Trophoblast cell (in vitro differentiated cells and primary cell): ENCODE data around the gene SLPI.

Source experiments
- DNase-seq, 2 donors: peaks; one replicate each; pipeline ENCODE4 v3.0.0-alpha.2; 2016
- H2AFZ ChIP-seq: 2 replicates; pipeline ENCODE4 v1.6.1; 2013; ENCODE audit warnings: low read length, moderate library complexity, mild to moderate bottlenecking; ENCODE audit not compliant: insufficient read depth, poor library complexity
- H2AK5ac ChIP-seq: 2 replicates; pipeline ENCODE4 v1.6.1; 2013; ENCODE audit warnings: mild to moderate bottlenecking, low read length
- H2BK120ac ChIP-seq: 2 replicates; pipeline ENCODE4 v1.6.1; 2013; ENCODE audit warnings: low read length, mild to moderate bottlenecking, moderate library complexity; ENCODE audit not compliant: insufficient read depth, poor library complexity
- H2BK12ac ChIP-seq: 2 replicates; pipeline ENCODE4 v1.6.1; 2013; ENCODE audit warnings: mild to moderate bottlenecking, low read length, moderate library complexity
- H2BK5ac ChIP-seq: 2 replicates; pipeline ENCODE4 v1.6.1; 2013; ENCODE audit warnings: low read length, low read depth, moderate library complexity, mild to moderate bottlenecking; ENCODE audit not compliant: poor library complexity
- H3K14ac ChIP-seq: 2 replicates; pipeline ENCODE4 v1.6.1; 2013; ENCODE audit warnings: mild to moderate bottlenecking, low read length
- H3K18ac ChIP-seq: 2 replicates; pipeline ENCODE4 v1.6.1; 2013; ENCODE audit warnings: mild to moderate bottlenecking, low read length
- H3K23ac ChIP-seq: 2 replicates; pipeline ENCODE4 v1.6.1; 2013; ENCODE audit warnings: low read length
- H3K27ac ChIP-seq: 2 replicates; pipeline ENCODE4 v1.5.1; 2013; ENCODE audit warnings: low read depth, mild to moderate bottlenecking, inconsistent platforms, low read length, moderate library complexity
- H3K27me3 ChIP-seq: 2 replicates; pipeline ENCODE4 v1.6.1; 2013; ENCODE audit warnings: inconsistent platforms, mild to moderate bottlenecking, low read length, moderate library complexity; ENCODE audit not compliant: insufficient read depth
- H3K36me3 ChIP-seq, 2 experiments: 1 replicate in 1 of 2; 2 replicates in 1 of 2; pipeline ENCODE4 v1.6.1; 2013; ENCODE audit warnings: low read length in 2 of 2, mild to moderate bottlenecking in 2 of 2, moderate library complexity in 1 of 2; ENCODE audit not compliant: insufficient read depth in 2 of 2, control insufficient read depth in 1 of 2
- H3K4ac ChIP-seq: 2 replicates; pipeline ENCODE4 v1.6.1; 2013; ENCODE audit warnings: low read depth, mild to moderate bottlenecking, low read length, moderate library complexity
- H3K4me1 ChIP-seq, 2 experiments: 1 replicate in 1 of 2; 2 replicates in 1 of 2; pipeline ENCODE4 v1.6.1; 2013; ENCODE audit warnings: low read length in 2 of 2, mild to moderate bottlenecking in 2 of 2, moderate library complexity in 1 of 2; ENCODE audit not compliant: insufficient read depth in 2 of 2, control insufficient read depth in 1 of 2
- H3K4me2 ChIP-seq: 2 replicates; pipeline ENCODE4 v1.6.1; 2013; ENCODE audit warnings: inconsistent platforms, mild to moderate bottlenecking, low read length, moderate library complexity
- H3K4me3 ChIP-seq: 2 replicates; pipeline ENCODE4 v1.5.1; 2013; ENCODE audit warnings: mild to moderate bottlenecking, low read depth, low read length, inconsistent platforms
- H3K79me1 ChIP-seq: one replicate; pipeline ENCODE4 v1.6.1; 2013; ENCODE audit warnings: low read length
- H3K79me2 ChIP-seq: 2 replicates; pipeline ENCODE4 v1.6.1; 2013; ENCODE audit warnings: low read length, mild to moderate bottlenecking; ENCODE audit not compliant: control insufficient read depth, insufficient read depth, poor library complexity
- H3K9ac ChIP-seq: 2 replicates; pipeline ENCODE4 v1.6.1; 2013; ENCODE audit warnings: mild to moderate bottlenecking, low read length
- H3K9me3 ChIP-seq: 2 replicates; pipeline ENCODE4 v1.6.1; 2013; ENCODE audit warnings: low read depth, mild to moderate bottlenecking, control low read depth, inconsistent platforms, low read length; ENCODE audit not compliant: insufficient read depth
- H4K12ac ChIP-seq: 2 replicates; pipeline ENCODE4 v1.6.1; 2013; ENCODE audit warnings: low read depth, mild to moderate bottlenecking, low read length, moderate library complexity
- H4K8ac ChIP-seq: 2 replicates; pipeline ENCODE4 v1.6.1; 2013; ENCODE audit warnings: low read depth, mild to moderate bottlenecking, low read length, moderate library complexity
- H4K91ac ChIP-seq: one replicate; pipeline ENCODE4 v1.6.1; 2013; ENCODE audit warnings: low read depth, mild to moderate bottlenecking, low read length, moderate library complexity
- whole genome bisulfite sequencing: extraction: QIAGEN DNeasy Blood & Tissue Kit; methylation state at CpG from one replicate; pipeline ENCODE4 v1.1.7; 2013; ENCODE audit warnings: missing lambda C conversion rate; ENCODE audit not compliant: insufficient read length, insufficient coverage; ENCODE audit errors: extremely low coverage; 5-methylcytosine and 5-hydroxymethylcytosine counted together

SLPI gene

DNA sequence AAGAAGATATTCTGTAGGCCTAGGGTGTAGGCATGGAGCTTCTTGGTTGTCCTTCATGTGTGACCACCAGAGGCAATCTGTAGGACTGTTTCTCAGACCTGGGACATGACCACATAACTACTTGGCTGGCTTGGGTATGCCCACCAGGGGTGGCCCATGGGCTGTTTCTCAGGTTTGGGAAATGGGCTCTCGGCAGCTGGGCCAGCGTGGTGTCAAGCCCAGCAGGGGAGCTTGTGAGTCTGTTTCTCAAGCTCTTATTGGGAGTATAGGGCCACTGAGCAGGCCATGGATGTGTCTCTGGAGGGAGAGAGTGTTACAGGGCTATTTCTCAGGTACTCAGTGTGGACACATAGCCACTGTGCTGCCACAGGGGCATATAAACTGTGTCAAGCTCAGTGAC, 35.7 kb downstream of the SLPI start:
- Histone ChIP-seq H4K91ac (no peak overlapping the region), H3K36me3 (no peaks in the 10 kb centered on the region), H4K12ac (no peak overlapping the region), H2BK5ac (no peak overlapping the region), H3K27ac (no peak overlapping the region), H3K4me1 (no peaks in the 10 kb centered on the region), H3K4me2 (no peak overlapping the region), H3K4ac (no peak overlapping the region), H4K8ac (no peak overlapping the region), H3K4me3 (no peak overlapping the region), H3K18ac (no peak overlapping the region), H3K79me2 (no peaks in the 10 kb centered on the region), H2AFZ (no peak overlapping the region), H3K9me3 (no peaks in the 10 kb centered on the region), H3K14ac (no peak overlapping the region), H2BK12ac (no peak overlapping the region), H3K9ac (no peak overlapping the region), H2AK5ac (no peak overlapping the region), H2BK120ac (no peak overlapping the region), H3K27me3 (no peaks in the 10 kb centered on the region), H3K23ac (peak overlapping the region; percentile 88), H3K79me1 (no peaks in the 10 kb centered on the region)
- DNase-seq = no peak
- WGBS = no CpG with 5 or more reads among the region's 2 CpGs

- Histone ChIP-seq H4K91ac (no peak overlapping the region), H3K27me3 (no peaks in the 10 kb centered on the region), H3K79me1 (no peaks in the 10 kb centered on the region), H3K4ac (no peak overlapping the region), H3K4me1 (no peaks in the 10 kb centered on the region), H3K27ac (no peak overlapping the region), H3K9ac (no peak overlapping the region), H2BK5ac (no peak overlapping the region), H3K9me3 (no peaks in the 10 kb centered on the region), H2BK12ac (no peak overlapping the region), H4K8ac (no peak overlapping the region), H3K23ac (no peak overlapping the region), H3K36me3 (no peaks in the 10 kb centered on the region), H2BK120ac (no peak overlapping the region), H3K18ac (no peak overlapping the region), H2AK5ac (no peak overlapping the region), H4K12ac (no peak overlapping the region), H3K14ac (no peak overlapping the region), H3K79me2 (no peaks in the 10 kb centered on the region), H3K4me2 (no peak overlapping the region), H2AFZ (no peak overlapping the region), H3K4me3 (peak overlapping the region; percentile 8)
- WGBS = no CpG with 5 or more reads among the region's 4 CpGs
- DNase-seq = no peak
These were observed 36.2 kb downstream of the SLPI start for GRCh38 chr20:45218124-45218523.

- Histone ChIP-seq H3K4me2 (no peak overlapping the region), H3K4ac (no peak overlapping the region), H2AK5ac (no peak overlapping the region), H3K9me3 (no peaks in the 10 kb centered on the region), H2BK120ac (no peak overlapping the region), H4K12ac (no peak overlapping the region), H3K14ac (no peak overlapping the region), H2BK12ac (no peak overlapping the region), H4K8ac (no peak overlapping the region), H2BK5ac (no peak overlapping the region), H3K79me1 (no peaks in the 10 kb centered on the region), H3K36me3 (no peaks in the 10 kb centered on the region), H3K27ac (no peak overlapping the region), H3K9ac (no peak overlapping the region), H3K27me3 (no peaks in the 10 kb centered on the region), H3K4me1 (no peaks in the 10 kb centered on the region), H3K18ac (no peak overlapping the region), H2AFZ (no peak overlapping the region), H3K23ac (no peak overlapping the region), H3K79me2 (no peaks in the 10 kb centered on the region), H3K4me3 (no peak overlapping the region), H4K91ac (no peak overlapping the region)
- WGBS = no CpG with 5 or more reads among the region's 3 CpGs
- DNase-seq = no peak
These were observed 41.5 kb downstream of the SLPI start for GRCh38 chr20:45212836-45213235.

DNA sequence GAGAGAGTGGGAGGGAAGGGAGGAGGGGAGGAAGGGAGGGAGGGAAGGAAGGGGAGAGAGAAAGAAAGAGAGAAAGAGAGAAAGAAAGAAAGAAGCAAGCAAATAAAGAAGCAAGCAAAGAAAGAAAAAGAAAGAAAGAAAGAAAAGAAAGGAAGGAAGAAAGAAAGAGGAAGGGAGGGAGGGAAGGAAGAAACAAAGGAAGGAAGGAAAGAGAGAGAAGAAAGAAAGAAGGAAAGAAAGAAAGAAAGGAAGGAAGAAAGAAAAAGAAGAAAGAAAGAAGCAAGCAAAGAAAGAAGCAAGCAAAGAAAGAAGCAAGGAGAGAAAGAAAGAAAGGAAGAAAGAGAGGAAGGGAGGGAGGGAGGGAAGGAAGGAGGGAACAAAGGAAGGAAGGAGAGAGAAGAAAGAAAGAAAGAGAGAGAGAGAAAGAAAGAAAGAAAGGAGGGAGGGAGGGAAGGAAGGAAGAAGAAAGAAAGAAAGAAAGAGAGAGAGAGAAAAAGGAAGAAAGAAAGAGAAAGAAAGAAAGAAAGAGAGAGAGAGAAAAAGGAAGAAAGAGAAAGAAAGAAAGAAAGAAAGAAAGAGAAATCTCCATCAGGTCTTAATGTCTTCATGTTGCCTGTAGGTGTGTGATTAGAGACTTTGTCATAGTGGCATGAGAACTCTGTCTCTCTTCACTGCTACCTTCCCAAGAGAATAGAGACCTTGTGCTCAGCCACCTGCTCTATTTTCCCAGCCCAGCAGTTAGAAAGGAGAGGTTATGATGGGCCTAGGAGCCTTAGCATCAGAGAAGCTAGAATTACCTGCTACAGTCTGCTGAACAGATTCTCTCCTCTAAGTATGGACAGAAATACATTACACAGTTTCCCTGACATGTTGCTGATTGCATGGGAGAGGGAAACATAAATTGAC, 42.5 kb downstream of the SLPI start:
- Histone ChIP-seq H2AK5ac (no peak overlapping the region), H3K23ac (no peak overlapping the region), H2AFZ (no peak overlapping the region), H3K27me3 (no peaks in the 10 kb centered on the region), H2BK5ac (no peak overlapping the region), H3K9ac (no peak overlapping the region), H3K4ac (no peak overlapping the region), H3K4me2 (no peak overlapping the region), H3K79me2 (no peaks in the 10 kb centered on the region), H3K27ac (no peak overlapping the region), H3K18ac (no peak overlapping the region), H3K4me3 (no peak overlapping the region), H3K9me3 (no peaks in the 10 kb centered on the region), H4K91ac (no peak overlapping the region), H3K79me1 (no peaks in the 10 kb centered on the region), H4K12ac (no peak overlapping the region), H2BK12ac (no peak overlapping the region), H3K4me1 (no peaks in the 10 kb centered on the region), H3K36me3 (no peaks in the 10 kb centered on the region), H3K14ac (no peak overlapping the region), H4K8ac (no peak overlapping the region), H2BK120ac (no peak overlapping the region)
- no peak for DNase-seq
